Spleen (tissue), 7 donors: Measurements from ENCODE around the gene RUVBL1.

ENCODE experiments used
- CTCF ChIP-seq, 11 experiments: fragments of 200-600 bp in 7 of 11; fragments of 450-650 bp in 4 of 11; sonication (generic) in 4 of 11; IDR thresholded peaks in 8 of 11; conservative IDR thresholded peaks in 3 of 11; 1 replicate in 7 of 11; 2 replicates in 4 of 11; pipeline versions ENCODE4 v1.4.0 to v1.8.0; 2016 to 2021; ENCODE audit warnings: antibody characterized with exemption in 11 of 11, inconsistent platforms in 4 of 11, mild to moderate bottlenecking in 1 of 11
- POLR2AphosphoS5 ChIP-seq, 3 donors: sonication (generic); formaldehyde crosslinking; IDR thresholded peaks; one replicate each; pipeline ENCODE4 v1.5.1; 2017; ENCODE audit warnings: antibody characterized with exemption in 3 of 3
- donor health status: DM: no; HTN: no; CAD: no; lungs with moderate emphysema.
- donor health status: DM: no; HTN: no; CAD: no.
- donor health status: DM: no; HTN: no; CAD: no.

GRCh38 chr3:128082546-128082945, 41.1 kb downstream of the RUVBL1 start:
- no peak for TF ChIP-seq CTCF (IDR thresholded peaks at IDR 0.05 in 8 of 11, conservative IDR thresholded peaks at IDR 0.05 in 3 of 11)
- no peak for TF ChIP-seq POLR2AphosphoS5 (IDR thresholded peaks at IDR 0.05)
